ENCODE results near the gene UBAC1. TPM values are rescaled to one million over a fixed set of nuclear protein-coding genes. Genes with fewer than 3 reads are reported as not detected.

Gene UBAC1
- total RNA-seq, 1 donor = 23.0 TPM

DNA sequence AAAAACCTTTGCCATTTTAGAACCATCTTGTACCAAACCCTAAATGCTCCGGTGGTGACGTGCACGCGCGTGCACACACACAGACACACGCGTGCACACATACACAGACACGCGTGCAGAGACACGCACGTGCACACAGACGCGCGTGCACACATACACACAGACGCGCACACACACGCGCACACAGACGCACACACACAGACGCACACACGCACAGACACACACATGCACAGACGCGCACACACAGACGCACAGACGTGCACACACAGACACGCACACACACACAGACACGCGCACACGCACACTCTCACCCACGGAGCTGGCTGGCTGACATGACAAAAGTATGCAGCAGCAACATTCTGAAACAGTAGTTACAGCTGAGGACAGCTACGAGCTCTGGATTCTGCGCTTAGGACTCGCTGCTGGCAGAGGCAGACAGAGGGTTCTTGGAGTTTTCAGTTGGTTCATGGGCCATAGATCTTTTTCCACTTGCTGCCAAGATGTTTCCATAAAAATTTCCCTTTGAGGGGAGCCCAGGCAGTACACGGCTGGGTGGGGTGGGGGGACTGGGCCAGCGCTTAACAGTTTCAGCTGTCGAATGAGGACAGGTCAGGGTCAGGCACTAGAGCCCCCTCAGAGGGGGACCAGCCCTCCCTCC lies 46.2 kb upstream of the UBAC1 start:
- no peak for DNase-seq (ENCODE audit: low read depth)
- no peak for TF ChIP-seq CTCF (IDR thresholded peaks at IDR 0.05; ENCODE audit: insufficient read depth, low read length)
- no peak overlapping the region for H3K4me3 ChIP-seq (ENCODE audit: low read depth, low read length)

GRCh38 chr9:136006169-136006568 lies 45.0 kb upstream of the UBAC1 start:
- no peak for DNase-seq (ENCODE audit: low read depth)
- H3K4me3 ChIP-seq (ENCODE audit: low read depth, low read length) = no peak overlapping the region
- TF ChIP-seq CTCF (IDR thresholded peaks at IDR 0.05; ENCODE audit: insufficient read depth, low read length) = no peak

DNA sequence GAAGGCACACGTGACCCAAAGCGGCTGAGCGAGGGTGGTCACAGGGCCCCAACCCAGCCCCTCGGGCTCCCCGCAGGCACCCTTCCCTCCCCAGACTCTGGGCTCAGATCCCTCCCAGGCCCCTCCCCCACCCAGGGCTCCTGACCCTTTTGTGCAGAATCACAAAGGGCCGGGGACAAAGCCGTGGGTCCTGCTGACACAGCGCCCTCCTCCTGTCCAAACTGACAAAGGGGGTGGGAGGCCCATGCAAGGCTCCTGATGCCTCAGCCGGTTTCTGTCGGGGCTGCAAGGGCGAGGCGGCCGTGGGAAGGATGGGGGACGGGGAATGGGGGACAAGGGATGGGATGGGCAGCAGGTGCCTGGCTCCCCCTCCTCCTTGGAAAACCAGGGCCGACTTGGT lies 43.5 kb upstream of the UBAC1 start:
- no peak for DNase-seq (ENCODE audit: low read depth)
- no peak for TF ChIP-seq CTCF (IDR thresholded peaks at IDR 0.05; ENCODE audit: insufficient read depth, low read length)
- H3K4me3 ChIP-seq (ENCODE audit: low read depth, low read length) = no peak overlapping the region

GRCh38 chr9:136004219-136004618 lies 43.0 kb upstream of the UBAC1 start:
- DNase-seq (ENCODE audit: low read depth) = no peak
- H3K4me3 ChIP-seq (ENCODE audit: low read depth, low read length) = no peak overlapping the region
- TF ChIP-seq CTCF (IDR thresholded peaks at IDR 0.05; ENCODE audit: insufficient read depth, low read length) = no peak

- H3K4me3 ChIP-seq (ENCODE audit: low read depth, low read length) = no peak overlapping the region
- no peak for DNase-seq (ENCODE audit: low read depth)
- no peak for TF ChIP-seq CTCF (IDR thresholded peaks at IDR 0.05; ENCODE audit: insufficient read depth, low read length)
Observed at GRCh38 chr9:136003411-136004218, 42.4 kb upstream of the UBAC1 start.

DNA sequence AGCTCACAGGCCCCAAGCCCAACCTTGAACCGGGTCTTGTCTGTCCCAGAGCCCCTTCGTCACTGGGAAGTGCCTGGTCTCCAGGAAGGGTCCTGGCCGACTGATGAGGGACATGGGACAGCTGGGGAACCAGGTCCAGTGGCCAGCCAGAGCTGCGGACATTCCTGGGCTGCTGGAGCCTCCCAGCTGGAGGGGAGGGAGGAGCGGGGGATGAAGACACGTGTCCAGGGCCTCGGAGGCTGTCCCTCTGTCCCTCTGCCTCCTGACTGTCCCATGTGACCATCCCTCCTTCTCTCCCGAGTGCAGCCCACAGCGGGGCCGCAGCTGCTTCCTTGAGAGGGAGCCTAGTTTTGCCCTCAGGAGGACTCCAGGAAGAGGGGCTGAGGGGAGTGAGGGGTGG lies 41.7 kb upstream of the UBAC1 start:
- TF ChIP-seq CTCF (IDR thresholded peaks at IDR 0.05; ENCODE audit: insufficient read depth, low read length) = no peak
- no peak overlapping the region for H3K4me3 ChIP-seq (ENCODE audit: low read depth, low read length)
- DNase-seq (ENCODE audit: low read depth) = no peak
